Activated T-helper 17 cell treated with anti-CD3 and anti-CD28 coated beads, Interleukin-2, amount 50 U/mL, for 72 hours (primary cell): Measurements from ENCODE around the gene PDK1. TPM values are rescaled to one million over a fixed set of nuclear protein-coding genes. Genes with fewer than 3 reads are reported as not detected.
"Not testable (repeated sequence)": the region's sequence is repeated elsewhere in the genome, so short reads cannot be mapped to it uniquely, and the experiment has no call there.

ENCODE experiments used
- ATAC-seq: fragments of 150-1000 bp; cut with Tn5 transposase; replicated peaks from 2 replicates; pipeline ENCODE4 v1.10.0; 2021; ENCODE audit warnings: mild to moderate bottlenecking, moderate library complexity
- H3K27ac Mint-ChIP-seq: one replicate; pipeline ENCODE4 v1.8.0; 2022; ENCODE audit warnings: mixed read lengths
- H3K27me3 Mint-ChIP-seq: one replicate; pipeline ENCODE4 v1.8.0; 2022; ENCODE audit warnings: mixed read lengths
- H3K36me3 Mint-ChIP-seq: one replicate; pipeline ENCODE4 v1.8.0; 2022; ENCODE audit warnings: low read depth, mild to moderate bottlenecking, mixed read lengths
- H3K4me1 Mint-ChIP-seq: one replicate; pipeline ENCODE4 v1.8.0; 2022; ENCODE audit warnings: mixed read lengths
- H3K4me3 Mint-ChIP-seq: one replicate; pipeline ENCODE4 v1.8.0; 2022; ENCODE audit warnings: mild to moderate bottlenecking, mixed read lengths
- H3K9me3 Mint-ChIP-seq: one replicate; pipeline ENCODE4 v1.8.0; 2022; ENCODE audit warnings: mixed read lengths
- total RNA-seq, 2 donors: library from RNA; stranded (reverse); gene quantifications; one replicate each; pipeline ENCODE4 v1.2.3, GENCODE V29; 2022

Gene PDK1
- 10 to 100 TPM; 43.9 to 95.8 TPM for total RNA-seq

- no peaks in the 10 kb centered on the region for H3K9me3 Mint-ChIP-seq
- peaks cover 90% of the 10 kb centered on the region for H3K36me3 Mint-ChIP-seq
- ATAC-seq = peak; percentile 89
- H3K27me3 Mint-ChIP-seq = no peaks in the 10 kb centered on the region
- H3K4me1 Mint-ChIP-seq = peaks cover 34% of the 10 kb centered on the region
- H3K4me3 Mint-ChIP-seq = peak within 1 kb of the TSS; percentile 91
- peak within 1 kb of the TSS; percentile 97 for H3K27ac Mint-ChIP-seq
Observed at GRCh38 chr2:172555522-172556283, at the start of gene PDK1. Gene PDK1, plus strand, starts transcription at chr2:172556090. Its CDS starts 61 bp downstream, at chr2:172556151.

- H3K36me3 Mint-ChIP-seq = peaks cover 69% of the 10 kb centered on the region
- no peaks in the 10 kb centered on the region for H3K9me3 Mint-ChIP-seq
- no peak overlapping the region for H3K27ac Mint-ChIP-seq
- no peak overlapping the region for H3K4me3 Mint-ChIP-seq
- H3K4me1 Mint-ChIP-seq = peaks cover 9% of the 10 kb centered on the region
- H3K27me3 Mint-ChIP-seq = no peaks in the 10 kb centered on the region
- ATAC-seq = no peak
Observed at GRCh38 chr2:172507199-172507598, 48.7 kb upstream of the PDK1 start.

DNA sequence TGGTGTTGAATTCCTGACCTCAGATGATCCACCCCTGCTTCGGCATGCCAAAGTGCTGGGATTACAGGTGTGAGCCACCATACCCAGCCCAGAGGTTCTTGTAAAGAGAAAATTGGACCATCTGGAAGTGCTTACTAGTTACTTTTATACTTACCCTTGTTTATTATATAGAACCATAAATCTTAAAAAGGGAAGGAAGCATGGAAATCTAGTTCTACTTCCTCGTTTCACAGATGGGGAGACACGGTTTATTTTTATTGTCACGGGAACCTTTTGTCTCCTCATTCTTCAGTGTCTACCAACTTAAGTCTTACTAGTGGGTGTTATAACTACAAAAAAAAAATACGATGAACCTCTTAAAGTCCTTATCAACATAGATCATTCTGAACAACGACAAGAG, 45.8 kb upstream of the PDK1 start:
- Mint-ChIP-seq H3K36me3 (peaks cover 56% of the 10 kb centered on the region), H3K27me3 (no peaks in the 10 kb centered on the region), H3K4me3 (no peak overlapping the region), H3K27ac (no peak overlapping the region), H3K4me1 (peaks cover 5% of the 10 kb centered on the region), H3K9me3 (peaks cover 12% of the 10 kb centered on the region)
- ATAC-seq = no peak

DNA sequence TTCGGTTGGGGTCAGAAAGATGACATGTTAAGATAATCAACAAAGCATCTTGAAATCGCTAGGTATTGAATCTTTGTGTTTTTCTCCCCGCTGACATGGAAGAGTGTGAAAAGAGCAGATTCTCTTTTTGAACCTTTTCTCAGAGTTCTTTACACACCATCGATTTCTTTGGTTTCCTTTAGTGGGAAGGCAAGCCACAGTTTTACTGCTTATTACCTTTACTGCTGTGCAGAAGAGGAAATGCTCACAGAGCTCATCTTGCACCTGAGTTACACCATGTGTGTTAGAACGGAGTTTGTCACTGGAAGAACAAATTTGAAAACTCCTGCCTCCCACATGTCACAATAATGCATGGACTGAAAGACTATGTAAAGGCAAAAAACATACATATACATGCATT, 45.3 kb upstream of the PDK1 start:
- H3K27ac Mint-ChIP-seq = no peak overlapping the region
- peaks cover 52% of the 10 kb centered on the region for H3K36me3 Mint-ChIP-seq
- no peaks in the 10 kb centered on the region for H3K27me3 Mint-ChIP-seq
- H3K4me3 Mint-ChIP-seq = no peak overlapping the region
- H3K9me3 Mint-ChIP-seq = peaks cover 12% of the 10 kb centered on the region
- ATAC-seq = no peak
- H3K4me1 Mint-ChIP-seq = peaks cover 5% of the 10 kb centered on the region

DNA sequence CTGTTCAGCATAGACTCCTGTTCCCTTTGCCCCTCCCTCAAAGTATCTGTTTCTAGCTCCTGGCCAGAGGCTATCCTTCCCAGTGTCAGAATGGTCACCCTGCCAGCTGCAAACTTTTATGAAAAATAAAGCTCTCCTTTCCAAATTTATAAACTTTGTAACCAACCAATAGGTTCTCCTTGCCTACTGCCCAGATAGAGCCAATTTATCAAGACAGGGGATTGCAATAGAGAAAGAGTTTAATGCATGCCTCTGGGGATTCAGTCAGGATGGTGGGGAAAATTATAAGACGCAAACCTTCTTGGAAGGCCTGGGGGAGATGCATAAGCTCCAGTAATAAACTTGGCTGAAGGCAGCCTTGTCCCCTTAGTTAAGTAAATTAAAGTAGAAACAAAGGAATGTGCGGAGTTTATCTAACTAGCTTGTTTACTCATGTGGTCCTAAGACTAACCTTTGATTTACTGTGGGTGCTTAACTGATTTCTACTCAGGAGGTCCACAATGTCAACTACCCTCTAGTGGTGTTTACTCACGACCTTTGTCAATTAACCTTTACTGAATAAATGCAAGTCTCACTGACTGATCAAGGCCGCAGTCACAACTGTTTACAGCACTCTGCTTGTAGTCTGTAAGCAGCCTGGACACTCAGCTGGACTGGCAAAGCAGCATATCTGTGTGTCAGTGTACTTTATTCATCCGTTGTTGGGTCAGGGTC, 42.9 kb upstream of the PDK1 start:
- peaks cover 12% of the 10 kb centered on the region for H3K9me3 Mint-ChIP-seq
- H3K4me1 Mint-ChIP-seq = peaks cover 5% of the 10 kb centered on the region
- peaks cover 27% of the 10 kb centered on the region for H3K36me3 Mint-ChIP-seq
- H3K27me3 Mint-ChIP-seq = no peaks in the 10 kb centered on the region
- ATAC-seq = no peak
- no peak overlapping the region for H3K4me3 Mint-ChIP-seq
- no peak overlapping the region for H3K27ac Mint-ChIP-seq

DNA sequence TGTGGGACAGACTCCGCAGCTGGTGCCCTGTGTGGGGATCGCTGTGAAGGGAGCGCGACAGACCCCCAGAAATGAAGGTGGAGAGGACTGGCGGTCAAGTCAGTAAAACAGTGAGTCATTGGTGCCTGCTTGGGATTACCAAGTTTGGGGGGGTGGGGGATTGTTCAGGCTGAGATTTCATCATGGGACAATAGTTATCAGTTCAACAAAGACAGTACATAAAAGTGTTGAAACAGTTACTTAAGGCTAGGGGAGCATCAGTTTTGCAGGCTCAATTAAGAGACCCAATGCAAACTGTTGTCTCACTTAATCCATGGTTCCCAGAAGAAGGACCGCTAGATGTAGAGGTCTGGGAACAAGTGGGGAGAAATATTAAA, 42.4 kb upstream of the PDK1 start:
- Mint-ChIP-seq H3K4me1 (peaks cover 5% of the 10 kb centered on the region), H3K27me3 (no peaks in the 10 kb centered on the region), H3K4me3 (no peak overlapping the region), H3K27ac (no peak overlapping the region), H3K9me3 (peaks cover 12% of the 10 kb centered on the region), H3K36me3 (peaks cover 22% of the 10 kb centered on the region)
- no peak for ATAC-seq

DNA sequence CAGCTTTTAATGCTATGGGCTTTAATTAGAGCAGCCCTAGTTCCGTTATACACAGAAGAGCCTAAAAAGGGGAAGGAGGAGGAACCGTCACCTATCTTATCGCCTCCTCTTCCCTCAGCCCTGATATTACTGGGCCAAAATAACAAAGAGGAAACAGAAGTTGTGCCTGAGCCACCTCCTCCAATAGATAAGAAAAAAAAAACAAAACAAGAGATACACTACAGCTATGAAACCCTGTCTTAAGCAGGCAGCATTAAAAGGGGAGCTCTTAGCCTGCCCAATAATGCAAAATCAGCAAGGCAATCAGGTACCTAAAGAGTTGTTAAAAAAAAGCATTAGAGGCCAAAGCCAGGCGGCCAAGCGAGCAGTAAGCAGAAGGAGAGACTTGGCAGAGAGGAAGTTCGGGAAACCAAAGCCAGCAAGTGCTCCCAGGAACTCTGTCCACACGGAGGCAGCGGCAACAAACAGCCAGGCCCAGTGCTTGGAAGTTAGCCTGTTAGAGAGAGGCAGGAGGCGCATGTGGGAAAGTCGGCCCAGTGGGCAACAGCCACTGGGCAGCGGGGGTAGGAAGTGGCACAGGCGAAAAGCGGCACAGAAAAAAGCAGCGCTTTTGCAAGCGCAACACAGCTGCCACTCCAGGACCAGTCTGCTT, 41.8 kb upstream of the PDK1 start:
- Mint-ChIP-seq H3K4me3 (no peak overlapping the region), H3K4me1 (peaks cover 5% of the 10 kb centered on the region), H3K9me3 (peaks cover 12% of the 10 kb centered on the region), H3K27me3 (no peaks in the 10 kb centered on the region), H3K36me3 (peaks cover 17% of the 10 kb centered on the region), H3K27ac (no peak overlapping the region)
- no peak for ATAC-seq

DNA sequence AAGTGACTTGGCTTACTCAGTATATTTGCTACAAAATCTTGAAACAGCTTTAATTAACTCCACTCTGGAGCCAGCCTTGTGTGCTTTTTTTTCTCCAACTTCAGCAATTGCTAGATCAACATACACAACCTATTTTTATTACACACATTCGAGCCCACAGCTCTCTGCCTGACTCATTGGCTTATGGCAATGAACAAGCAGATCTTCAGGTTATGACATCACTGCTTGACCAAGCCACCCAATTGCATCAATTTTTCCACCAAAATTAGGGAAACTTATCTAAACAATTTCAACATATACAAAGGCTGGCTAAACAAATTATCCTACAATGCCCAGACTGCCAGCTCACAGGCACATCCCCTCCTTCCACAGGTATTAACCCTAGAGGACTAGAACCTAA, 39.6 kb upstream of the PDK1 start:
- no peak for ATAC-seq
- Mint-ChIP-seq H3K27ac (no peak overlapping the region), H3K27me3 (no peaks in the 10 kb centered on the region), H3K9me3 (peaks cover 22% of the 10 kb centered on the region), H3K36me3 (peaks cover 10% of the 10 kb centered on the region), H3K4me1 (no peaks in the 10 kb centered on the region), H3K4me3 (no peak overlapping the region)

- Mint-ChIP-seq H3K4me3 (no peak overlapping the region), H3K4me1 (no peaks in the 10 kb centered on the region)
Observed at GRCh38 chr2:172518995-172519394, 36.9 kb upstream of the PDK1 start.

GRCh38 chr2:172525601-172526000, 30.3 kb upstream of the PDK1 start:
- Mint-ChIP-seq H3K36me3 (peaks cover 14% of the 10 kb centered on the region), H3K27me3 (no peaks in the 10 kb centered on the region), H3K27ac (peak overlapping the region; percentile 41), H3K4me3 (no peak overlapping the region), H3K9me3 (peaks cover 20% of the 10 kb centered on the region), H3K4me1 (no peaks in the 10 kb centered on the region)
- no peak for ATAC-seq

More at GRCh38 chr2:172518995-172519394, 36.9 kb upstream of the PDK1 start:
- H3K27me3 Mint-ChIP-seq = no peaks in the 10 kb centered on the region
- ATAC-seq = no peak
- H3K36me3 Mint-ChIP-seq = no peaks in the 10 kb centered on the region
- H3K27ac Mint-ChIP-seq = no peak overlapping the region
- H3K9me3 Mint-ChIP-seq = peaks cover 12% of the 10 kb centered on the region

DNA sequence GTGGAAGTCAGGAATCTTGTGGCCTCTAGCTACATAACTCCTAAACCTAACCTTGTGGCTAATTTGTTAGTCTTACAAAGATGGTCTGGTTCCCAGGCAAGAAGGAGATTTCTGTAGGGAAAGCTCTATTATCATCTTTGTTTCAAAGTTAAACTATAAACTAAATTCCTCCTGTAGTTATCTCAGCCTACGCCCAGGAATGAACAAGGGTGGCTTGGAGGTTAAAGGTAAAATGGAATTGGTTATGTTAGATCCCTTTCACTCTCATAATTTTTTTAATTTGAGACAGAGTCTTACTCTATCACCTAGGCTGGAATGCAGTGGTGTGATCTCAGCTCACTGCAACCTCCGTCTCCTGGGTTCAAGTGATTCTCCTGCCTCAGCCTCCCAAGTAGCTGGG, 24.6 kb upstream of the PDK1 start:
- H3K9me3 Mint-ChIP-seq = peaks cover 12% of the 10 kb centered on the region
- peaks cover 41% of the 10 kb centered on the region for H3K36me3 Mint-ChIP-seq

GRCh38 chr2:172532461-172532860, 23.4 kb upstream of the PDK1 start:
- H3K27me3 Mint-ChIP-seq, H3K27ac Mint-ChIP-seq, ATAC-seq, H3K4me3 Mint-ChIP-seq, H3K4me1 Mint-ChIP-seq: not testable (repeated sequence)
- Mint-ChIP-seq H3K9me3 (peaks cover 11% of the 10 kb centered on the region), H3K36me3 (peaks cover 41% of the 10 kb centered on the region)

More for the DNA sequence above, 24.6 kb upstream of the PDK1 start:
- H3K27me3 Mint-ChIP-seq = no peaks in the 10 kb centered on the region
- H3K27ac Mint-ChIP-seq = no peak overlapping the region
- no peak for ATAC-seq
- H3K4me3 Mint-ChIP-seq = no peak overlapping the region
- H3K4me1 Mint-ChIP-seq = peaks cover 4% of the 10 kb centered on the region

DNA sequence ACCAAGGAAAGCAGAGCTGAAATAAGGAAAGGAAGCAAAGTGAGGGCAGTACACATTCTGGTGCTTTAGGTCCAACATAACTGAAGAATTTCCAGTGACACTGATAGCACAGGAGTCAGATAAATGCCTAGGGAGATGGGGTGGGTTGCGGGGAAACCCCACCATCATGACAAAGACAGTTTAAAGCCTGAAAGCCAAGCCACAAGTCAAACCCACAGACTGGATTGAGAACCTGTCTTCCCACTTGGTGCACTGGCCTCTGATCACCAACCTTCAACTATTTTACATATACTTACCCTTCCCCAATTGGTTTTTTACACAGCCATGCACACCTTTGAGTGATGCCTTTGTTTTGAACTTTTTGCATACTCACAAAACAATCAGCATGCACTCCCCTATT, 22.2 kb upstream of the PDK1 start:
- Mint-ChIP-seq H3K4me1 (peaks cover 4% of the 10 kb centered on the region), H3K4me3 (no peak overlapping the region), H3K27ac (no peak overlapping the region), H3K36me3 (peaks cover 41% of the 10 kb centered on the region), H3K9me3 (peaks cover 11% of the 10 kb centered on the region), H3K27me3 (no peaks in the 10 kb centered on the region)
- ATAC-seq = peak; percentile 53

DNA sequence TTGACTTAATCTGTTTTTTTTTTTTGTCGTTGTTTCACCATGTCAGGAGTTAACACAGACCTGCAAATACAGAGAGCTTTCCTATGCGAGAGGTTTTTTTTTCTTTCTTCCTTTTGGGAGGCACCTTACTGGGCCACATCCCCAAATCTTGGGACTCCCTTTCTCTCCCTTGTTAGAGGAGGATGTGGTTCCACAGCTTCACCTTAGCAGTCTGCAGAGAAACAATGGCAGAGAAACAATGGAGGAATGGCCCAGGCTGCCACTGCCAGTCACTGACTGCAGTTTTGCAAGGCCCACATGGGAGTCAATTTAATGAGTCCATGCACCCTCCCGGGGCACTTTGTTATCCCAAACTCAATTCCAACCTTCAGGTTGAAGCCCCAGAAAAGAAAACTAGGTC, 20.8 kb upstream of the PDK1 start:
- Mint-ChIP-seq H3K9me3 (peaks cover 10% of the 10 kb centered on the region), H3K36me3 (peaks cover 32% of the 10 kb centered on the region), H3K27me3 (no peaks in the 10 kb centered on the region), H3K4me3 (no peak overlapping the region), H3K4me1 (peaks cover 4% of the 10 kb centered on the region), H3K27ac (no peak overlapping the region)
- ATAC-seq = no peak

DNA sequence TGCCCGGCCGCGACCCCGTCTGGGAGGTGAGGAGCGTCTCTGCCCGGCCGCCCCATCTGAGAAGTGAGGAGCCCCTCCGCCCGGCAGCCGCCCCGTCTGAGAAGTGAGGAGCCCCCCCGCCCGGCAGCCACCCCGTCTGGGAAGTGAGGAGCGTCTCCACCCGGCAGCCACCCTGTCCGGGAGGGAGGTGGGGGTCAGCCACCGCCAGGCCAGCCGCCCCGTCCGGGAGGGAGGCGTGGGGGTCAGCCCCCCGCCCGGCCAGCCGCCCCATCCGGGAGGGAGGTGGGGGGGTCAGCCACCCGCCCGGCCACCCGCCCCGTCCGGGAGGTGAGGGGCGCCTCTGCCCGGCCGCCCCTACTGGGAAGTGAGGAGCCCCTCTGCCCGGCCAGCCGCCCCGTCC, 18.0 kb upstream of the PDK1 start:
- not testable (repeated sequence) for H3K9me3 Mint-ChIP-seq, ATAC-seq, H3K4me3 Mint-ChIP-seq, H3K27me3 Mint-ChIP-seq, H3K27ac Mint-ChIP-seq, H3K4me1 Mint-ChIP-seq
- peaks cover 20% of the 10 kb centered on the region for H3K36me3 Mint-ChIP-seq
